Upper lobe of right lung (tissue), 1 donor: ENCODE measurements around the gene OTUB2. TPM values are rescaled to one million over a fixed set of nuclear protein-coding genes. Genes with fewer than 3 reads are reported as not detected.

Experiments used
- ATAC-seq: fragments of 200-7000 bp; cut with Tn5 transposase; one replicate; pipeline ENCODE4 v1.9.1; 2020; ENCODE audit warnings: mild to moderate bottlenecking, moderate library complexity
- DNase-seq: peaks from one replicate; pipeline ENCODE4 v3.0.0-alpha.2; 2020
- H3K27ac ChIP-seq: fragments of 200-600 bp; one replicate; pipeline ENCODE4 v1.8.0; 2022
- H3K27me3 ChIP-seq: fragments of 200-600 bp; one replicate; pipeline ENCODE4 v1.8.0; 2022; ENCODE audit warnings: mild to moderate bottlenecking
- H3K36me3 ChIP-seq: fragments of 200-600 bp; one replicate; pipeline ENCODE4 v1.8.0; 2022
- H3K4me1 ChIP-seq: fragments of 200-600 bp; one replicate; pipeline ENCODE4 v1.8.0; 2022
- H3K4me3 ChIP-seq: fragments of 200-600 bp; one replicate; pipeline ENCODE4 v1.8.0; 2022; ENCODE audit warnings: mild to moderate bottlenecking
- H3K9me3 ChIP-seq: fragments of 200-600 bp; one replicate; pipeline ENCODE4 v1.8.0; 2022
- CTCF ChIP-seq: fragments of 200-600 bp; IDR thresholded peaks from one replicate; pipeline ENCODE4 v1.8.0; 2022; ENCODE audit warnings: antibody characterized with exemption
- intact Hi-C: fragments of 100-400 bp; cut with DNase I; formaldehyde crosslinking; loops from one replicate; pipeline ENCODE4 v1.11.0; 2022
- total RNA-seq: library from RNA; stranded (reverse); fragmentation: NEBNext Ultra II Directional; extraction: Animal tissue kit (Norgen Biotek cat#: 25700); gene quantifications from one replicate; pipeline ENCODE4 v1.2.1, GENCODE V29; 2021
- donor health status: DM: no; HTN: yes; CAD: no; lungs with severe emphysema.

The OTUB2 gene
- total RNA-seq, 1 donor from 2014 or later: 1.0 TPM

- no peak for DNase-seq
- no peaks in the 10 kb centered on the region for H3K9me3 ChIP-seq
- intact Hi-C loops: no loop called here
- no peaks in the 10 kb centered on the region for H3K27me3 ChIP-seq
- H3K4me3 ChIP-seq: no peak overlapping the region
- no peak for TF ChIP-seq CTCF
- H3K27ac ChIP-seq: no peak overlapping the region
- H3K36me3 ChIP-seq: no peaks in the 10 kb centered on the region
- no peak for ATAC-seq
- no peaks in the 10 kb centered on the region for H3K4me1 ChIP-seq
Observed at GRCh38 chr14:94089479-94089878, 63.3 kb downstream of the OTUB2 start.

DNA sequence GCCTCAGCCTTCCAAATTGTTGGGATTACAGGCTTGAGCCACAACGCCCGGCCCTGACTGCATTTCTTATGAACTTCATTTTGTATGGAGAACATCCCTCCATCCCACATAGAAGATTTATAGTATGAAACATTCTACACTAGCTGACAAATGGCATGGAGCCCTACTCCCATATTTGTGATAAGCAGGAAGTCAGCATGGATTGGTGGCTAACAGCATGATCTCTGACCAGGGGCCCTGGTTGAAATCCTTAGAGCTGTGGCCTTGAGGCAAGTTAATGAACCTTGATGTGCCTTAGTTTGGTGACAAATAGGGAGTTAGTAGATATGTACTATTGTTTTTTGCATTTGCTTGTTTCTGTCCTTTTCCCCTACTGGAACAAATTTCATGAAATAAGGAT, 67.3 kb downstream of the OTUB2 start:
- intact Hi-C loops: no loop called here
- no peak for DNase-seq
- ATAC-seq: no peak

GRCh38 chr14:94097091-94097490, 71.0 kb downstream of the OTUB2 start:
- Histone ChIP-seq H3K9me3 (no peaks in the 10 kb centered on the region), H3K4me1 (no peaks in the 10 kb centered on the region), H3K36me3 (no peaks in the 10 kb centered on the region), H3K27me3 (no peaks in the 10 kb centered on the region), H3K4me3 (no peak overlapping the region), H3K27ac (no peak overlapping the region)
- intact Hi-C loops: no loop called here
- DNase-seq (no peak), ATAC-seq (no peak)
- TF ChIP-seq CTCF: no peak

More for the DNA sequence above, 67.3 kb downstream of the OTUB2 start:
- no peak overlapping the region for H3K4me3 ChIP-seq
- TF ChIP-seq CTCF: no peak
- no peaks in the 10 kb centered on the region for H3K36me3 ChIP-seq
- no peaks in the 10 kb centered on the region for H3K27me3 ChIP-seq
- no peak overlapping the region for H3K27ac ChIP-seq
- no peaks in the 10 kb centered on the region for H3K4me1 ChIP-seq
- no peaks in the 10 kb centered on the region for H3K9me3 ChIP-seq

Other genes with a start within 250 kb of the OTUB2 start
- 1.9 TPM for gene PRIMA1, start 237.9 kb upstream of the OTUB2 start, total RNA-seq
- 3.5 TPM for gene FAM181A, start 99.0 kb upstream of the OTUB2 start, total RNA-seq
- gene ASB2, start 49.8 kb upstream of the OTUB2 start, total RNA-seq: 3.2 TPM
- not detected for gene CCDC197, start 29.0 kb upstream of the OTUB2 start, total RNA-seq
- gene DDX24, start 54.9 kb downstream of the OTUB2 start, total RNA-seq: 191 TPM
- 15.2 TPM for gene IFI27L1, start 55.0 kb downstream of the OTUB2 start, total RNA-seq
- gene IFI27, start 84.4 kb downstream of the OTUB2 start, total RNA-seq: 312 TPM
- gene IFI27L2, start 103.3 kb downstream of the OTUB2 start, total RNA-seq: 32.4 TPM
- 2.2 TPM for gene PPP4R4, start 148.0 kb downstream of the OTUB2 start, total RNA-seq